Fibroblast of mammary gland (primary cell): Measurements from ENCODE around the gene RAB14.

Source experiments
- DNase-seq: peaks from one replicate; pipeline ENCODE4 v3.0.0-alpha.2; 2010; ENCODE audit warnings: low read depth
- H3K4me3 ChIP-seq: 2 replicates; pipeline ENCODE4 v1.5.1; 2011; ENCODE audit warnings: low read depth, mild to moderate bottlenecking, low read length, moderate library complexity; ENCODE audit not compliant: control insufficient read depth
- TF ChIP-seq, protein P1 (sequence below): conservative IDR thresholded peaks from 2 replicates; pipeline ENCODE4 v1.5.1; 2011; ENCODE audit warnings: low read depth, low read length, inconsistent platforms; ENCODE audit not compliant: control insufficient read depth, insufficient read depth

The RAB14 gene

DNA sequence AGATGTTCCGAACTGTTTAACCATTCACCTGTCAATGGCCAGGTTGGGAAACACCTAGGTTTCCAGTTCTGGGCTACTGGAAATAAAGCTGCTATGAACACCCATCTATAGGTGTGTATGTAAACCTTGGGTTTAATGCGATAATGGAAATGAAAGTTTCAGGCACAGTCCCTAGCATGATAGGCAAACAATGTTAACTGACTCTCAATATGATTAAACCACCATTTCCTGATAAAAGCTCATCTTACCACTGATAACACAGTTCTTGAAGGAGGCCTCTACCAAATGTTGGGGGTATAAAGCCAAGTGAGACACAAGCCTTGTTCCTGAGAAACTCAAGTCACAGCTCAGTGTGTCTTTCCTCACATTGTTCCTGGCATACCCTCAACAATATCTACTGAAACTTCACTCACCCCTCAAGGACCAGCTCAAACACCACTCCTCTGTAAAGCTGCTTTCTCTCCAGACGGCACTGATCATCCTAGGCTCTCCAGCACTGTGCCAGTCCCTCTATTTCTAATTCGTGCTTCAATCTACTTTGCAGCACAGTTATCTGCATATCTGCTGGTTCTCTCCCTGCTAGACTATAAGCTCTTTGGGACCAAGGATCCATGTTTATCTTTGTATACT lies 15.8 kb downstream of the RAB14 start:
- no peak overlapping the region for H3K4me3 ChIP-seq
- TF ChIP-seq, protein P1, sequence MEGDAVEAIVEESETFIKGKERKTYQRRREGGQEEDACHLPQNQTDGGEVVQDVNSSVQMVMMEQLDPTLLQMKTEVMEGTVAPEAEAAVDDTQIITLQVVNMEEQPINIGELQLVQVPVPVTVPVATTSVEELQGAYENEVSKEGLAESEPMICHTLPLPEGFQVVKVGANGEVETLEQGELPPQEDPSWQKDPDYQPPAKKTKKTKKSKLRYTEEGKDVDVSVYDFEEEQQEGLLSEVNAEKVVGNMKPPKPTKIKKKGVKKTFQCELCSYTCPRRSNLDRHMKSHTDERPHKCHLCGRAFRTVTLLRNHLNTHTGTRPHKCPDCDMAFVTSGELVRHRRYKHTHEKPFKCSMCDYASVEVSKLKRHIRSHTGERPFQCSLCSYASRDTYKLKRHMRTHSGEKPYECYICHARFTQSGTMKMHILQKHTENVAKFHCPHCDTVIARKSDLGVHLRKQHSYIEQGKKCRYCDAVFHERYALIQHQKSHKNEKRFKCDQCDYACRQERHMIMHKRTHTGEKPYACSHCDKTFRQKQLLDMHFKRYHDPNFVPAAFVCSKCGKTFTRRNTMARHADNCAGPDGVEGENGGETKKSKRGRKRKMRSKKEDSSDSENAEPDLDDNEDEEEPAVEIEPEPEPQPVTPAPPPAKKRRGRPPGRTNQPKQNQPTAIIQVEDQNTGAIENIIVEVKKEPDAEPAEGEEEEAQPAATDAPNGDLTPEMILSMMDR, result no peak
- no peak for DNase-seq

DNA sequence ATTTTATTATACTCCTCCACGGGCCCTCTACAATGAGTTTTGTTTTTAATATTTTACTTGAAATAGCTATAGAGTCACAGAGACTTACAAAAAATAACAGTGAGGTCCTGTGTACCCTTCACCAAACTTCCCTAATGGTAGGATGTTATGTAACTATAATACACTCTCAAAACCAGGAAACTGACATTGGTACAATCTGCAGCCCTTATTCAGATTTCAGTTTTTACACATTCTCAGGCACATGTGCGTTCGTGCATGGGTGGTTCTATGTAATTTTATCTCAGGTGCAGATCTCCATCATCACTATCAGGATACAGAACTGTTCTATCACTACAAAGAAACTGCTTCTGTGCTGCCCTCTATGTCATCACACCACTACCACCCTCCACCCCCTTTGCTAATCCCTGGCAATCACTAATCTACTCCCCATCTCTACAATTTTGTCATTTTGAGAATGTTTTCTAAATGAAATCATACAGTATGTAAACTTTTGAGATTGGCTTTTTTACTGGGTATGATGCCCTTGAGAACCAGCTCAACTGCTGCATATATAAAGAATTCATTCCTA lies 16.4 kb downstream of the RAB14 start:
- no peak overlapping the region for H3K4me3 ChIP-seq
- DNase-seq, result no peak
- TF ChIP-seq, protein P1, result no peak

DNA sequence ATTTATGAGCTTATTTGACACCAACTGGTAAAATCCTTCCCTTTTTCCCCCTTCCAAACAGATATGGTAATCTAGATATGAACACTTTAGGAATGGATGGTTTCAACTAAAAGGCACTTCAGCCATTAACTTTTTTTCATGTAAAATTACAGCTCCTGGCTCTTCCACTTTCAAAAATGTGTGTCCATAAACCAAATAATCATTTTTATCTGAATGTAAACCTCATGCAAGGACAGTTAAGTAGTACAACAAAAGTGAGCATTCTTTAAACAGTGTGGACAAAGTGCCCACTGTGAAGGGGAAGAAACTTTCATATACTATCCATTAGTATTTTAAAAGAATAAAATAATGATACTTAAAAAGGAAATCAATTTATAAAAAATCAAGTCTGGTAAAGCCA lies 17.2 kb downstream of the RAB14 start:
- no peak for DNase-seq
- TF ChIP-seq, protein P1, result no peak
- H3K4me3 ChIP-seq, result no peak overlapping the region

DNA sequence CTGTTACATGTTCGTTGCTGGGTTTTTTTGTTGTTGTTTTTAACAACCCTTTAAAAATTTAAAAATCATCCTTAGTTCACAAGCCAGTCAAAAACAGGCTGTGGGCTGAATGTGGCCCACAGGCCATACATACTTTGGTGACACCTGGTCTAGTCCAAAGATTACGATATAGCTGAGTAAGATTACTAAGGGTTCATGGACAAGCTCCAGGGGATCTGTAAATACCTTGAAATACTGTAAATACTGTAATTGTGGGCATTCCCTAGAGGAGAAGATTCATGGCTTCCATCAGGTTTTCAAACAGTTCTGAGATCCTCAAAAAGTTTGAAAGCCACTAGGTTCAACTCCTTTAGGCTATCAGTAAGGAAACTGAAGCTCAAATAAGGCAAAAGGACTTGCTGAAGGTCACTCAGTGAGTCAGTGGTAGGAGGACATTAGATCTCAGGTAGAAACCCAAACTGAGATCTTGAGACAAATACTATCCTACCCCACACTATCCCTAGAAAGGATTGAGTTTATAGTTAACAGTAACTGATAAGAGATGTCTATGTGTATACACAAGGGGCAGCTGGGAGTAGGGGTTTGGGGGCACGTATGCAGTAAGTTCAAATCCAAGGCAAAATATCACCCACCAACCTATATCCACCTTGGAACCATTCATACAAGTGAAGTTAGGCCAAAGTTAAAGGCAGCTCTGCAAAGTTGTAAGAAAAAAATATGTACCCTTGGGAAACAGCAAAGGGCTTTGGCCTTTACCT lies 17.8 kb downstream of the RAB14 start:
- TF ChIP-seq, protein P1, result no peak

DNA sequence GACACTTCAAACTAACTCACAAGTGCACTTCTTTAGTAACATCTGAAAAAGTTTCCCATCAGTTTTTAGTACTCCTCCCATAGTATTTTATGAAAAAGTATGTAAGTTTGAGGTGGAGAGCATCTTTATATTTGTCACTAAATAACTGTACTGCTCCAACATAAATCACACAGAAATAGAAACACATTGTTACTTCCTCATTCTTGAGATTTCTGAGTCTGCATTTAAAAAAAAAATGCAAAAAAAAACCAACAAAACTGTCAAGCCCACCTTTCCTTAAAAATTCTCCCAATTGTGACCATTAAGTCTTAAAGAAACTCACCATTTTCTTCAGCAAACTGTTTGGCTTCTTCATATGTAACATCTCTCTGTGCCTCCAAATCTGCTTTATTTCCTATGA lies 18.7 kb downstream of the RAB14 start:
- no peak overlapping the region for H3K4me3 ChIP-seq
- DNase-seq, result no peak
- TF ChIP-seq, protein P1, result no peak

More for the DNA sequence above, 17.8 kb downstream of the RAB14 start:
- H3K4me3 ChIP-seq, result no peak overlapping the region
- DNase-seq, result no peak

DNA sequence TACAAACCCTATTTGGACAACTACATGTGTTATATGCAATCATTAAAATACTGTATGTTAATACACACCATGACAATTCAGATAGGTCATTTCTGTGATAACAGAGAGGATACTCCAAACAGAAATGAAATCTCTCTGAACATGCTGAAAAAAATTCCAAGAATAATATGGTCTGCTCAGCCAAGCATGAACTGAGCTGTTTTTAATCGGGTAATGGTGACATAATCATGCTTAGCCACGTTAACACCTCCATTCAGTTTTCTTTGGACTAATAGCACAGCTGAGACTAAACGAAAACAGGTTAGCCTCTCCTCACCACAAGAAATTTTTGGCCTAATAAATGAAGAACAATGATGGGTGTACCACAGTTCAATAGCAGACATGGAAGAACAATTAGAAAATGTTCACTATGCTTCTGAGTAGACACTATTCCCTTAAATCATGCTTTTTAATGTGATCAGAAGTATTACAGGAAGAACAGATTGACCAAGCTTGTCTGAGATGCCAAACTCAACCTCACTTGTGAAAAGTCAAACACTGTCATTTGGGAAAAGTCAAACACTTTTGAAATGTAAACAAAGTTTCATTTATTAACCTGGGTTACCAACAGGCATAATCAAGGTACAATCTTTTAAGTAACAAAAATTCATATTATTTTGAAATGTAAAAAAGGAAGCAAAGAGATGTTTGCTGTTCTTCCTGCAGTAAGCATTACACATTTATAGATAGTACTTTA lies 19.4 kb downstream of the RAB14 start:
- DNase-seq, result no peak
- no peak overlapping the region for H3K4me3 ChIP-seq
- TF ChIP-seq, protein P1, result no peak
